H1 (cell line): Measurements from ENCODE around the gene CPLX1.

Experiments
- EGR1 ChIP-seq: IDR thresholded peaks from 2 replicates; pipeline ENCODE4 v1.6.1; 2011; ENCODE audit warnings: low read depth, low read length, borderline replicate concordance
- EP300 ChIP-seq, 2 experiments: IDR thresholded peaks; 1 replicate in 1 of 2; 2 replicates in 1 of 2; pipeline ENCODE4 v1.6.1; 2011 to 2012; ENCODE audit warnings: low read depth in 2 of 2, low read length in 2 of 2, mild to moderate bottlenecking in 2 of 2, borderline replicate concordance in 1 of 2, inconsistent platforms in 1 of 2, moderate library complexity in 1 of 2
- EZH2 ChIP-seq: fragments of 200-600 bp; sonication (generic); IDR thresholded peaks from 2 replicates; pipeline ENCODE4 v1.7.1; 2012; ENCODE audit warnings: low read depth, mild to moderate bottlenecking, moderate library complexity, low read length, inconsistent platforms; ENCODE audit not compliant: severe bottlenecking
- GTF2F1 ChIP-seq: IDR thresholded peaks from 2 replicates; pipeline ENCODE4 v1.6.1; 2012; ENCODE audit warnings: low read depth, low read length, improper control_type of control experiment, borderline replicate concordance
- HDAC2 ChIP-seq, 2 experiments: fragments of 300-600 bp in 1 of 2; sonication (generic) in 1 of 2; IDR thresholded peaks; 2 replicates each; pipeline ENCODE4 v1.6.1; 2011 to 2012; ENCODE audit warnings: low read depth in 2 of 2, low read length in 2 of 2, mild to moderate bottlenecking in 2 of 2, moderate library complexity in 2 of 2, borderline replicate concordance in 1 of 2, inconsistent platforms in 1 of 2
- JUN ChIP-seq: IDR thresholded peaks from 2 replicates; pipeline ENCODE4 v1.6.1; 2011; ENCODE audit warnings: low read depth, mild to moderate bottlenecking, improper control_type of control experiment, low read length
- POLR2AphosphoS5 ChIP-seq: IDR thresholded peaks from 2 replicates; pipeline ENCODE4 v1.6.1; 2011; ENCODE audit warnings: low read depth, low read length
- RAD21 ChIP-seq, 2 experiments: IDR thresholded peaks in 1 of 2; conservative IDR thresholded peaks in 1 of 2; 2 replicates each; pipeline ENCODE4 v1.6.1; 2011; ENCODE audit warnings: low read depth in 2 of 2, low read length in 2 of 2, improper control_type of control experiment in 1 of 2, inconsistent platforms in 1 of 2, mild to moderate bottlenecking in 1 of 2, moderate library complexity in 1 of 2
- SAP30 ChIP-seq: fragments of 300-600 bp; sonication (generic); IDR thresholded peaks from 2 replicates; pipeline ENCODE4 v1.7.1; 2012; ENCODE audit warnings: low read length, moderate library complexity, mild to moderate bottlenecking, inconsistent platforms; ENCODE audit not compliant: insufficient read depth, insufficient replicate concordance
- SP1 ChIP-seq: IDR thresholded peaks from 2 replicates; pipeline ENCODE4 v1.6.1; 2011; ENCODE audit warnings: low read depth, low read length
- SRF ChIP-seq: IDR thresholded peaks from 2 replicates; pipeline ENCODE4 v1.6.1; 2011; ENCODE audit warnings: mild to moderate bottlenecking, low read depth, low read length, moderate library complexity
- YY1 ChIP-seq: IDR thresholded peaks from 2 replicates; pipeline ENCODE4 v1.6.1; 2011; ENCODE audit warnings: low read depth, mild to moderate bottlenecking, low read length
- TF ChIP-seq, protein P1 (sequence below), 3 experiments: IDR thresholded peaks; 1 replicate in 2 of 3; 2 replicates in 1 of 3; pipeline versions ENCODE4 v1.5.1 to v1.6.1; 2011; ENCODE audit warnings: low read length in 3 of 3, mild to moderate bottlenecking in 3 of 3, inconsistent platforms in 2 of 3, low read depth in 1 of 3, moderate library complexity in 1 of 3; ENCODE audit not compliant: insufficient read depth in 1 of 3; ENCODE audit errors: control extremely low read depth in 1 of 3
- TF ChIP-seq, protein P2 (sequence below): IDR thresholded peaks from 2 replicates; pipeline ENCODE4 v1.6.1; 2011; ENCODE audit warnings: low read depth, mild to moderate bottlenecking, low read length; ENCODE audit not compliant: insufficient read depth

DNA sequence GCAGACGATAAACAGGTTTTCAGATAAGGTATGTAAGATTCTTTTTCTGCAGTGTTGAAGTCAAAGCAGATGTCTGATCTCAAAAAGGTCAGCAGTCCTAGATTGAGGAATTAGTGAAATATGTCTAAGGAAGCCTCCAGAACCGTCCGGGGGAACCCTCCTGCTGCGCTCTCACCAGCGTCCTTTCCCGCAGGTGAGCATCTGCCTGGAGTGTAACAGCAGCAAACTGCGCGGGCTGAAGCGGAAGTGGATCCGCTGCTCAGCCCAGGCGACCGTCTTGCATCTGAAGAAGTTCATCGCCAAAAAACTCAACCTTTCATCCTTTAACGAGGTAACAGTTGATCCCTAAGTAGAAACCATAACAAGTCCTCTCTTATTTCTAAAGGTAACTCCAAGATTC lies 64.8 kb downstream of the CPLX1 start:
- TF ChIP-seq, protein P1, sequence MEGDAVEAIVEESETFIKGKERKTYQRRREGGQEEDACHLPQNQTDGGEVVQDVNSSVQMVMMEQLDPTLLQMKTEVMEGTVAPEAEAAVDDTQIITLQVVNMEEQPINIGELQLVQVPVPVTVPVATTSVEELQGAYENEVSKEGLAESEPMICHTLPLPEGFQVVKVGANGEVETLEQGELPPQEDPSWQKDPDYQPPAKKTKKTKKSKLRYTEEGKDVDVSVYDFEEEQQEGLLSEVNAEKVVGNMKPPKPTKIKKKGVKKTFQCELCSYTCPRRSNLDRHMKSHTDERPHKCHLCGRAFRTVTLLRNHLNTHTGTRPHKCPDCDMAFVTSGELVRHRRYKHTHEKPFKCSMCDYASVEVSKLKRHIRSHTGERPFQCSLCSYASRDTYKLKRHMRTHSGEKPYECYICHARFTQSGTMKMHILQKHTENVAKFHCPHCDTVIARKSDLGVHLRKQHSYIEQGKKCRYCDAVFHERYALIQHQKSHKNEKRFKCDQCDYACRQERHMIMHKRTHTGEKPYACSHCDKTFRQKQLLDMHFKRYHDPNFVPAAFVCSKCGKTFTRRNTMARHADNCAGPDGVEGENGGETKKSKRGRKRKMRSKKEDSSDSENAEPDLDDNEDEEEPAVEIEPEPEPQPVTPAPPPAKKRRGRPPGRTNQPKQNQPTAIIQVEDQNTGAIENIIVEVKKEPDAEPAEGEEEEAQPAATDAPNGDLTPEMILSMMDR (IDR thresholded peaks at IDR 0.05; ENCODE audit: control extremely low read depth in 1 of 3, insufficient read depth in 1 of 3, low read depth in 1 of 3, low read length in 3 of 3), result no peak
- TF ChIP-seq SAP30 (no peak), SRF (no peak), YY1 (no peak), EGR1 (no peak), GTF2F1 (no peak), JUN (no peak), POLR2AphosphoS5 (no peak), EZH2 (no peak), RAD21 (IDR thresholded peaks at IDR 0.05 in 1 of 2, conservative IDR thresholded peaks at IDR 0.05 in 1 of 2; ENCODE audit: low read depth in 2 of 2, low read length in 2 of 2) (no peak), SP1 (no peak), EP300 (IDR thresholded peaks at IDR 0.05; ENCODE audit: borderline replicate concordance in 1 of 2, low read depth in 2 of 2, low read length in 2 of 2) (no peak), HDAC2 (IDR thresholded peaks at IDR 0.05; ENCODE audit: borderline replicate concordance in 1 of 2, low read depth in 2 of 2, low read length in 2 of 2) (no peak)
- TF ChIP-seq, protein P2, sequence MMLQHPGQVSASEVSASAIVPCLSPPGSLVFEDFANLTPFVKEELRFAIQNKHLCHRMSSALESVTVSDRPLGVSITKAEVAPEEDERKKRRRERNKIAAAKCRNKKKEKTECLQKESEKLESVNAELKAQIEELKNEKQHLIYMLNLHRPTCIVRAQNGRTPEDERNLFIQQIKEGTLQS, result no peak
